Measurements from ENCODE around the gene ITPR1.
A peak's percentile ranks its signal among the peaks of the same experiment; 100 is the strongest.
"Not testable (repeated sequence)": the region's sequence is repeated elsewhere in the genome, so short reads cannot be mapped to it uniquely, and the experiment has no call there.

Gene ITPR1

DNA sequence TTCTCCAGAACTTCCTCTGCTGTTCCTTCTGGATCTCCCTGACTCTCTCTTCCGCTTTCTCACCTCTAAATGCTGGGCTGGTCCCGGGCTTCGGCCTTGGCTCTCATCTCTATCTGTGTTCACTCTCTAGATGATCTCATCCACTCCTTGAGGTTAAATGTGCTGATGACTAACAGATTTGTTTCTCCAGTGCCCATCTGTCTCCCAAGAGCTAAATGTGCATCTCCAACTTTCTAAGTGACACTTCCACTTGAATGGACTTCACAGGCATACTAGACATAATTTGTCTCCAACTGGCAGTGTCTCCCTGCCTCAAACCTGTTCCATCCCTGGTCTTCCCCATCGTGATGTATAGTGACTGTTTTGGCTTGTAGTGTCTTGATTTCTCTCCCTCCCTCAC lies 95.3 kb downstream of the ITPR1 start:
- peak; percentile 82 for DNase-seq (ENCODE audit: low read depth)

DNA sequence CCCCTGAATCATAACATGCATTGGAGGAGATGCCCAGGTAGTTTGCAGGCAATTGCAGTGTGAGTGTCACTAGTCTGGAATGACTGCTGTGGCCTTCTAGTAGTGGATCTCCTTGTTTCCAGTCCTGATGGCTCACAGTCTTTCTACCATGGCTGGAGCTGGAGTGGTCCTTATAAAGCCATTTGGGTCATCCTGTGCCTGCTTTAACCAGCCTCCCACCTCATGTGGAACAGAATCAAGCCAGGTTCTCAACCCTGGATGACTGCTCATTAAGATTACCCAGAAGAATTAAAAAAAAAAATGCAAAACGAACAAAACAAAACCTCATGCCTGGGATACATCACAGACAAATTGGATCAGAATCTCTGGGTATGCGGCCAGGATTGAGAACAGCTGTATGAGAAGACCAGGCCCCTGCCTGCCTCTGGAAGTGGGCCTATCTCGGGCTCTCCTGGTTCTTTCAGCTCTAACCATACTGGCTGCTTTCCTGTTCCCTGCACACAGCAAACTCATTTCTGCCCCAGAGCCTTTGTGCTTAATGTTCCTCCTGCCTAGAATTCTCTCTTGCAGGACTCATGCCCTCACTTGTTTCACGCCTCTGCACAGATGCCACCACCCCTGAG lies 96.4 kb downstream of the ITPR1 start:
- H3K4me3 ChIP-seq (ENCODE audit: control insufficient read depth, low read depth, low read length): no peak overlapping the region
- TF ChIP-seq, protein P1, sequence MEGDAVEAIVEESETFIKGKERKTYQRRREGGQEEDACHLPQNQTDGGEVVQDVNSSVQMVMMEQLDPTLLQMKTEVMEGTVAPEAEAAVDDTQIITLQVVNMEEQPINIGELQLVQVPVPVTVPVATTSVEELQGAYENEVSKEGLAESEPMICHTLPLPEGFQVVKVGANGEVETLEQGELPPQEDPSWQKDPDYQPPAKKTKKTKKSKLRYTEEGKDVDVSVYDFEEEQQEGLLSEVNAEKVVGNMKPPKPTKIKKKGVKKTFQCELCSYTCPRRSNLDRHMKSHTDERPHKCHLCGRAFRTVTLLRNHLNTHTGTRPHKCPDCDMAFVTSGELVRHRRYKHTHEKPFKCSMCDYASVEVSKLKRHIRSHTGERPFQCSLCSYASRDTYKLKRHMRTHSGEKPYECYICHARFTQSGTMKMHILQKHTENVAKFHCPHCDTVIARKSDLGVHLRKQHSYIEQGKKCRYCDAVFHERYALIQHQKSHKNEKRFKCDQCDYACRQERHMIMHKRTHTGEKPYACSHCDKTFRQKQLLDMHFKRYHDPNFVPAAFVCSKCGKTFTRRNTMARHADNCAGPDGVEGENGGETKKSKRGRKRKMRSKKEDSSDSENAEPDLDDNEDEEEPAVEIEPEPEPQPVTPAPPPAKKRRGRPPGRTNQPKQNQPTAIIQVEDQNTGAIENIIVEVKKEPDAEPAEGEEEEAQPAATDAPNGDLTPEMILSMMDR (conservative IDR thresholded peaks at IDR 0.05; ENCODE audit: control insufficient read depth, insufficient read depth, low read depth, low read length): no peak
- DNase-seq (ENCODE audit: low read depth): no peak

More for the DNA sequence above, 95.3 kb downstream of the ITPR1 start:
- H3K4me3 ChIP-seq (ENCODE audit: control insufficient read depth, low read depth, low read length): no peak overlapping the region
- TF ChIP-seq, protein P1 (conservative IDR thresholded peaks at IDR 0.05; ENCODE audit: control insufficient read depth, insufficient read depth, low read depth, low read length): no peak

DNA sequence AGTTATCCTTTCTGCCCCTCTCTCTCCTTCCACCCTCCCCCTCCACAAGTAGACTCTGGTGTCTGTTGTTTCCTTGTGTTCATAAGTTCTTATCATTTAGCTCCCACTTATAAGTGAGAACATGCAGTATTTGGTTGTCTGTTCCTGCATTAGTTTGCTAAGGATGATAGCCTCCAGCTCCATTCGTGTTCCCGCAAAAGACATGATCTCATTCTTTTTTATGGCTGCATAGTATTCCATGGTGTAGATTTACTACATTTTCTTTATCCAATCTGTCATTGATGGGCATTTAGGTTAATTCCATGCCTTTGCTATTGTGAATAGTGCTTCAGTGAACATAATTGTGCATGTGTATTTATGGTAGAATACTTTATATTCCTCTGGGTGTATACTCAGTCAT lies 97.7 kb downstream of the ITPR1 start:
- H3K4me3 ChIP-seq (ENCODE audit: control insufficient read depth, low read depth, low read length); DNase-seq (ENCODE audit: low read depth): not testable (repeated sequence)

DNA sequence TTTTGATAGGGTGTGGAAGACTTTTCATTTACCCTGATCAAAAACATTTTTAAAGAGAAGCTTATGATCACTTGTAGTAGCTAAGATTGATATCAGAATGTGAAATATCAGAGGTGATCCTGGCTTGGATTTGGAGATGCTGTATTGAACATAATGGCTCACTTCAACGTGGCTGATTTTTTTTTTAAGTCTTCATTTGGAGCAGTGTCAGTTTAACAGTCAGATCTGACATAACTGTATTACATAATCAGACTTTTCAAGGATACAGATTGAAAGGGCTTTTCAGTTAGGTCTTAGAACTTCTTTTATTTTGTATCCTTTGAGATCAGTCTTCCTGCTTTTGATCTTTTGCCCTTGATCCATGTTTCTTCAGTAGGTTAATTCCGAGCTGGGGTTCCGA lies 98.5 kb downstream of the ITPR1 start:
- no peak overlapping the region for H3K4me3 ChIP-seq (ENCODE audit: control insufficient read depth, low read depth, low read length)
- TF ChIP-seq, protein P1 (conservative IDR thresholded peaks at IDR 0.05; ENCODE audit: control insufficient read depth, insufficient read depth, low read depth, low read length): no peak
- no peak for DNase-seq (ENCODE audit: low read depth)

DNA sequence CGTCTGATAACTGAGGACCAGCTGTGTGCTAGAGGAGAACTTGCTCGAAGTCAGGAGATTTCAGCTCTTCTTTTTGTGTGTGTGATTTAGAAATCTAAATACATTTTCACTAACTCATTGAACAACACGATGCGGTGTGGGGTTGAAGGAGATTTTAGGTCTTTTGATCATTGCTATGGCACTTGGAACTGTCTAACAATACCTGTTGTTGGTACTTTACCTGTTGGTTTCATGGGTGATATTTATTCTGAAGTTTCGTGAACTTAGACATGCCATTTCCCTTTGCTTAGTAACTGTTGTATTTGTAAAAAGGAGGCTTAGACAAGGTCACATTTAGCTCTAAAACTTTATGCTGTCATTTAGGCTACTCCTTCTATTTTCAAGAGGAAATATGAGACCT lies 99.9 kb downstream of the ITPR1 start:
- H3K4me3 ChIP-seq (ENCODE audit: control insufficient read depth, low read depth, low read length): no peak overlapping the region
- no peak for DNase-seq (ENCODE audit: low read depth)
- TF ChIP-seq, protein P1 (conservative IDR thresholded peaks at IDR 0.05; ENCODE audit: control insufficient read depth, insufficient read depth, low read depth, low read length): no peak

DNA sequence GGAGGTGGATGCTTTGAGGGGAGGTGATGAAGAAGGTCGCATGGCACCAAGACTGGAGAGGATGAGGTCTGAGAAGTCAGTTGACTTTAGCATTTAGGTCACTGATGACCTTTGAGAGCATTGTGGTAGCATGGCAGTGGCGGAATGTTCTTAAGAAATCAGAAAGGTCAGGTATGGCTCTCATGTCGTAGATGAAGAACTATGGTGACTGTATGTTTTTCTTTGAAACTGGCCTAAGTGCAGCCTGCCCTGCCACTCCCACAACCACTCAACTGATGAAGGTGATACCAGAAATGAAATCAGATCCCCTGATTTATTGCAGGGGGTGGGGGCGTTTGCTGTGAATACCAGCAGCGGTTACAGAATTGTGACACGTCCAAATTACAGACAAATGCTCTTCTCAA lies 102.6 kb downstream of the ITPR1 start:
- no peak for DNase-seq (ENCODE audit: low read depth)
- TF ChIP-seq, protein P1 (conservative IDR thresholded peaks at IDR 0.05; ENCODE audit: control insufficient read depth, insufficient read depth, low read depth, low read length): no peak
- no peak overlapping the region for H3K4me3 ChIP-seq (ENCODE audit: control insufficient read depth, low read depth, low read length)

DNA sequence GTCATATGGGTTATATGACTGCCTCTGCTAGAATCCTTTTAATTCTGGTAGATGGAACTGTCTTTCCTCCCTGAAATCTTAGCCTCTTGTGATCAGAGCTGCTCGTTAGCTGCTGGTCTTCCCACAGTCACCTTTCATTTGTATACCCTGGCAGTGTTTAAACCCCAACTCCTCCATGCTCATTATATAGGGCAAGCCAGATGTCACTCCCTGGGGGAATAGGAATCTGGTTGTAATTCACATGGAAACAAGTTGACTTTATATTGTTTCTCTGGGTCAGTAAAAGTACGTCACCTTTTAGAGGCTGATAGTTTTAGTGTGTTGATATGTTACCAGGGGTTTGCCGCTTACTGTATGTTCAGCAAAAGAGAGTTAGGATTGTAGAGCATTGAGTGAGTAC lies 103.5 kb downstream of the ITPR1 start:
- DNase-seq (ENCODE audit: low read depth): no peak
- H3K4me3 ChIP-seq (ENCODE audit: control insufficient read depth, low read depth, low read length): no peak overlapping the region
- TF ChIP-seq, protein P1 (conservative IDR thresholded peaks at IDR 0.05; ENCODE audit: control insufficient read depth, insufficient read depth, low read depth, low read length): no peak
